HL-60 (cell line): Measurements from ENCODE around the gene SLC25A21.

Experiments
- DNase-seq, 2 experiments: peaks; one replicate each; pipeline ENCODE4 v3.0.0-alpha.2; 2010 to 2020; ENCODE audit warnings: low read depth in 1 of 2, low spot score in 1 of 2
- H3K27ac ChIP-seq: fragments of 250-450 bp; sonication (Bioruptor Pico); replicated peaks from 2 replicates; pipeline ENCODE4 v1.5.1; 2020; ENCODE audit warnings: mild to moderate bottlenecking, moderate library complexity
- H3K27me3 ChIP-seq: fragments of 250-450 bp; sonication (Bioruptor Pico); 2 replicates; pipeline ENCODE4 v1.5.1; 2021; ENCODE audit warnings: mild to moderate bottlenecking, moderate library complexity; ENCODE audit not compliant: insufficient read depth, poor library complexity, severe bottlenecking
- H3K4me3 ChIP-seq: replicated peaks from 2 replicates; pipeline ENCODE4 v1.5.1; 2011; ENCODE audit warnings: mild to moderate bottlenecking, control low read depth, low read length; ENCODE audit not compliant: insufficient read depth
- GABPA ChIP-seq: IDR thresholded peaks from 2 replicates; pipeline ENCODE4 v1.6.1; 2012; ENCODE audit warnings: low read depth
- POLR2AphosphoS5 ChIP-seq: IDR thresholded peaks from 2 replicates; pipeline ENCODE4 v1.6.1; 2012; ENCODE audit warnings: low read depth
- SPI1 ChIP-seq: IDR thresholded peaks from 2 replicates; pipeline ENCODE4 v1.6.1; 2012; ENCODE audit warnings: low read depth, mild to moderate bottlenecking, borderline replicate concordance
- TF ChIP-seq, protein P1 (sequence below): IDR thresholded peaks from one replicate; pipeline ENCODE4 v1.5.1; 2011; ENCODE audit warnings: low read length, control low read depth, inconsistent platforms; ENCODE audit not compliant: insufficient read depth
- TF ChIP-seq, protein P2 (sequence below): IDR thresholded peaks from 2 replicates; pipeline ENCODE4 v1.6.1; 2012; ENCODE audit warnings: low read depth; ENCODE audit not compliant: insufficient replicate concordance

Gene SLC25A21

DNA sequence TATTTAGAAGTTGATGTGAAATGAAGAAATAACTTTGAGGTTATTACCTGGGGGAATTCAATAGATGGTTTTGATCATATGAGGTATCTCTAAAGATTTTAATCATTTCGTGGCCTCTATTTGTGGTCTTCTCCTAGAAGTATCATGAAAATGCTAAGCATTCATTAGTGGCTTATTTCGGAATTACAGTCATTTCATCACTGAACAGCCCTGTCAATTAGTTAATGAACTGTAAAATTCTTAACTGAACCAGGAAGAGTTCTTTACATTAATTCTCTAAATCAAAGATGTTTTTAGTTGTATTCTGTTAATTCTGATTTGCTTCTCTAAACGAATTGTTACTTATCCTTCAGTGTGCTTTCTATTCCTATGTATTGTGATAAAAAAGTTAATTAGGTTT is 261.8 kb downstream of the SLC25A21 start:
- DNase-seq: no peak
- TF ChIP-seq SPI1 (no peak), GABPA (no peak), POLR2AphosphoS5 (no peak)
- TF ChIP-seq, protein P1, sequence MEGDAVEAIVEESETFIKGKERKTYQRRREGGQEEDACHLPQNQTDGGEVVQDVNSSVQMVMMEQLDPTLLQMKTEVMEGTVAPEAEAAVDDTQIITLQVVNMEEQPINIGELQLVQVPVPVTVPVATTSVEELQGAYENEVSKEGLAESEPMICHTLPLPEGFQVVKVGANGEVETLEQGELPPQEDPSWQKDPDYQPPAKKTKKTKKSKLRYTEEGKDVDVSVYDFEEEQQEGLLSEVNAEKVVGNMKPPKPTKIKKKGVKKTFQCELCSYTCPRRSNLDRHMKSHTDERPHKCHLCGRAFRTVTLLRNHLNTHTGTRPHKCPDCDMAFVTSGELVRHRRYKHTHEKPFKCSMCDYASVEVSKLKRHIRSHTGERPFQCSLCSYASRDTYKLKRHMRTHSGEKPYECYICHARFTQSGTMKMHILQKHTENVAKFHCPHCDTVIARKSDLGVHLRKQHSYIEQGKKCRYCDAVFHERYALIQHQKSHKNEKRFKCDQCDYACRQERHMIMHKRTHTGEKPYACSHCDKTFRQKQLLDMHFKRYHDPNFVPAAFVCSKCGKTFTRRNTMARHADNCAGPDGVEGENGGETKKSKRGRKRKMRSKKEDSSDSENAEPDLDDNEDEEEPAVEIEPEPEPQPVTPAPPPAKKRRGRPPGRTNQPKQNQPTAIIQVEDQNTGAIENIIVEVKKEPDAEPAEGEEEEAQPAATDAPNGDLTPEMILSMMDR: no peak
- TF ChIP-seq, protein P2, sequence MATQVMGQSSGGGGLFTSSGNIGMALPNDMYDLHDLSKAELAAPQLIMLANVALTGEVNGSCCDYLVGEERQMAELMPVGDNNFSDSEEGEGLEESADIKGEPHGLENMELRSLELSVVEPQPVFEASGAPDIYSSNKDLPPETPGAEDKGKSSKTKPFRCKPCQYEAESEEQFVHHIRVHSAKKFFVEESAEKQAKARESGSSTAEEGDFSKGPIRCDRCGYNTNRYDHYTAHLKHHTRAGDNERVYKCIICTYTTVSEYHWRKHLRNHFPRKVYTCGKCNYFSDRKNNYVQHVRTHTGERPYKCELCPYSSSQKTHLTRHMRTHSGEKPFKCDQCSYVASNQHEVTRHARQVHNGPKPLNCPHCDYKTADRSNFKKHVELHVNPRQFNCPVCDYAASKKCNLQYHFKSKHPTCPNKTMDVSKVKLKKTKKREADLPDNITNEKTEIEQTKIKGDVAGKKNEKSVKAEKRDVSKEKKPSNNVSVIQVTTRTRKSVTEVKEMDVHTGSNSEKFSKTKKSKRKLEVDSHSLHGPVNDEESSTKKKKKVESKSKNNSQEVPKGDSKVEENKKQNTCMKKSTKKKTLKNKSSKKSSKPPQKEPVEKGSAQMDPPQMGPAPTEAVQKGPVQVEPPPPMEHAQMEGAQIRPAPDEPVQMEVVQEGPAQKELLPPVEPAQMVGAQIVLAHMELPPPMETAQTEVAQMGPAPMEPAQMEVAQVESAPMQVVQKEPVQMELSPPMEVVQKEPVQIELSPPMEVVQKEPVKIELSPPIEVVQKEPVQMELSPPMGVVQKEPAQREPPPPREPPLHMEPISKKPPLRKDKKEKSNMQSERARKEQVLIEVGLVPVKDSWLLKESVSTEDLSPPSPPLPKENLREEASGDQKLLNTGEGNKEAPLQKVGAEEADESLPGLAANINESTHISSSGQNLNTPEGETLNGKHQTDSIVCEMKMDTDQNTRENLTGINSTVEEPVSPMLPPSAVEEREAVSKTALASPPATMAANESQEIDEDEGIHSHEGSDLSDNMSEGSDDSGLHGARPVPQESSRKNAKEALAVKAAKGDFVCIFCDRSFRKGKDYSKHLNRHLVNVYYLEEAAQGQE: no peak
- no peak overlapping the region for H3K4me3 ChIP-seq
- H3K27me3 ChIP-seq: no peaks in the 10 kb centered on the region
- no peak overlapping the region for H3K27ac ChIP-seq

DNA sequence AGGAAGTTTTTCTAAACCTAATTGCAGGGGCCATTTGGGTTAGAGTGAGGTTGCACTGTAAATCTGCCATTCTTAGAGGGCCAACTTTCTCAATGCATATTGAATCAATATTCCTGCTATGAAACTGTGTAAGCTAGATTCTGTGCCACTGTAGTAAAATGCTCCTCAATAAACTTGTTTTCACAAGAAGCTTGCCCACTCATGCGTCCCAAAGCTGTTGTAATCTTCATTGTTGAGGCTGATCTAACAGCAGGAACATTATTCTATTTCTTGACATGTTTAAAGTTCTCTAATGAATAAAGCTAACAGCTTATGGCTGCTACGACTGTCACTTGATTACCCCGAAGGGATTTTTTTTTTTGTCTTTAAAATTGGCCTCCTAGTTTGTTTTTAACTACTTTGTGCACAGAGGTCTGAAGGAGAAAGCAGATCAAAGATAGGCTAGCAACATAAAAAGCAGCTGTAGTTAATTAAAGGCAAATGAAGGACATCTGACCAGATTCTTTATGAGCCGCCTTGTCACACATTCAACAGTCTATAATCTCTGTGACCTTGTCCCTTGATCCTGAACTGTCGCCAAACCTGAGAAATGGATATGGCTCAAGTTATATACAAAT is 267.0 kb downstream of the SLC25A21 start:
- TF ChIP-seq POLR2AphosphoS5: no peak
- TF ChIP-seq SPI1: no peak
- TF ChIP-seq, protein P1: no peak
- TF ChIP-seq GABPA: no peak
- TF ChIP-seq, protein P2: no peak
- H3K27ac ChIP-seq: no peak overlapping the region
- H3K4me3 ChIP-seq: no peak overlapping the region
- H3K27me3 ChIP-seq: no peaks in the 10 kb centered on the region
- no peak for DNase-seq

DNA sequence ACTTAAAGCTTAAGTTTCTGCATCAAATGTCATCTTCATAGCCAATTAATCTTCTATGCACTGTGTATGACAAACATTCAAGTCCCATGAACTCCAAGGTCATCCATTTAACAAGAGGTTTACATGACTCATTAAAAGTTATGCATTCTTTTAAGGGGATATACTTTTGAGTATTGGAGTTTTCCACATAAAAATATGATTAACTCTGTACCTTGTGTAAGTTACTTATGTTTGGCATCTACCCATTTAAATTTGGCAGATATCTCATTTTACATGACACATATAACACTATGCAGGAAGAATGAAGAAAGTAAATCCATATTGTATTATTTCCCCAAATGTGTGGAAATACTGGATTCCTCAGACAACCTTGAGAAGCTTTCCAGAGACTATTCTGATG is 270.5 kb downstream of the SLC25A21 start:
- DNase-seq: no peak
- Histone ChIP-seq H3K27me3 (no peaks in the 10 kb centered on the region), H3K4me3 (no peak overlapping the region), H3K27ac (no peak overlapping the region)
- TF ChIP-seq SPI1 (no peak), POLR2AphosphoS5 (no peak), GABPA (no peak)
- TF ChIP-seq, protein P2: no peak
- TF ChIP-seq, protein P1: no peak
